HL-60/S4 treated with retinoic acid at 250 ng/mL for 4 days and 3 days (cell line): ENCODE results near the gene CEP128.

Experiments
- in situ Hi-C: fragments of 300-500 bp; cut with MboI; formaldehyde crosslinking; loops from 2 replicates; pipeline ENCODE4 v1.7.0; 2022; ENCODE audit warnings: low sequenced_read_pairs

CEP128 gene

DNA sequence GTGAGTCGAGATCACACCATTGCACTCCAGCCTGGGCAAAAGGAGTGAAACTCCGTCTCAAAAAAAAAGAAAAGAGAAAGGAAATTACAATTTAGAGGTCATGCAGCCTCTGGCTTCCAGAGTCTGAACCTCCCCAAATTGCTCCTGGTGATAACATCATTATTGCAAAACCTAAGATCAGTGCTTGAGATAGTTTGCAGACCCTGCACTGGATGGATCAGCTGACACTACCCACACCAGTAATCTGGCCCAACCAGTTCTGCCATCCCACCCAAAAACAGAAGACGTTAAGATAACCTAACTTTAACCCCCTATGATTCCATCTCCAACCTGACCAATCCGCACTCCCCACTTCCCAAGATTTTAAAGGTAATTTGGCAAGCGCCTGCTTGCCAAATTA, 376.5 kb downstream of the CEP128 start:
- in situ Hi-C loops = no loop called here

DNA sequence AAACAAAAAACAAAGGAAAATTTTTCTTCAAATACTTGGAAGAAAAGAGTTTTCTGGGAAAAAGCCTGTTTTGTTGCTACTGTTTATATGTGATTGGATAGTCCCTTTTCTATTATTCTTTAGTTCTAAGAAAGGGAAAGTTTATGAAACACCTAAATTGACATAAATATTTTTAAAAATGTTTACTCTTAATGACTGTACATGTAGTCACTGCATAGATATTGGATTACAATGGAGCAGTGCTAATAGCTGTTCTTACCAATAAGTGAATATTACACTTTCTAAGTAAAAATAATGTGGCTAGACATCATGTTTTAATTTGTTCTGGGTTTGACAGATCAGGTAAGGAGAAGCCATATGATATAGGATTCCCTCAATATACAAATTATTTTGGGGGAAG, 377.5 kb downstream of the CEP128 start:
- in situ Hi-C loops = no loop called here

DNA sequence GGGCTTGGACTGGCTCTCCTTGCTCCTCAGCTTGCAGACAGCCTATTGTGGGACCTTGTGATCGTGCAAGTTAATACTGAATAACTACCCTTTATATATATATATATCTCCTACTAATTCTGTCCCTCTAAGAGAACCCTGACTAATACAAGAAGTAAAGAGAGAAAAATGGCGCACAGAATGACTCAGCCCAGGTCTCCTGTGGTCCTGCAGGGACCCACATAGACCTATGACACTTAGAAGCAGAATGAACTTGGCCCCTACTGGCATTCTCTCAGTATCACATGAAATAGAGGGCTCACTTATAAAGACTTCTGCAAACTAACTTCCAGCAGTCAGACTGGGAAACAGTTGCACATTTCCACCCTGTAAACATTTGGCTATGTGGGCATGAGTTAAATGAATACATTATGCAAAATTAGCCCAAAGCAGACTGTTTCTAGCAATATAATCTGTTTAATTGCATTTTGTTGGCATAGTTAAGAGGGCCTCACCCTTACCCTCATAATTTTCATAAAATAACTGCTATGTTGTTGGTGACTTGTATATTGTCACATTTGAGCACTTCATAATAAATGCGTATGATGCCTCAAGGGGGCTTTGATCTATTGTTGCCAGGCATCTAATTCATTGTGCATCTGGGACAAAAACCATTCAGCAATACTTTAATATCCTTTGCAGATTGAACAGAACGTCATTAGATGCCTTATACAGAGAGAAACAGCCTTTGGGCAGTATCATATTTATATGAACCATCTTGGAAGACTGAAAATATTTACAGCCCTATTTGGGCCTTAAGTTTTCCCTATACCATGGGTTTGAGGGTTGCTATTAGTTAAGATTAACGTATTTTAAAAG, 380.5 kb downstream of the CEP128 start:
- in situ Hi-C loops = no loop called here

DNA sequence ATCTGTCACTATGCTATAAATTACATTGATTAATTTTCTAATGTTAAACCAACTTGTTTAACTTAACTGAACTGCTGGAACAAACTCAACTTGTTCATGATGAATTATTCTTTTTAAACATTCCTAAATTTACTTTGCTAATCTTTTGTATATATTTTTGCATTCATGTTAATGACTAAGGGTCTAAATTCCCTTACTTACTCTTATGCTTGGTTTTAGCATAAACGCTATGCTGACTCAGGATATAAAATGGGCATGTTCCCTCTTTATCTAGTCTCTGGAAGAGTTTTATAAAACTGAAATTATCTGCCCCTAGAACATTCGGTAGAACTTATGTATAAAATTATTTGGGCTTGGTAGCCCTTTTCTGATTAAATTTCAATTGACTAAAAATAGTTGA, 387.4 kb downstream of the CEP128 start:
- in situ Hi-C loops = no loop called here

DNA sequence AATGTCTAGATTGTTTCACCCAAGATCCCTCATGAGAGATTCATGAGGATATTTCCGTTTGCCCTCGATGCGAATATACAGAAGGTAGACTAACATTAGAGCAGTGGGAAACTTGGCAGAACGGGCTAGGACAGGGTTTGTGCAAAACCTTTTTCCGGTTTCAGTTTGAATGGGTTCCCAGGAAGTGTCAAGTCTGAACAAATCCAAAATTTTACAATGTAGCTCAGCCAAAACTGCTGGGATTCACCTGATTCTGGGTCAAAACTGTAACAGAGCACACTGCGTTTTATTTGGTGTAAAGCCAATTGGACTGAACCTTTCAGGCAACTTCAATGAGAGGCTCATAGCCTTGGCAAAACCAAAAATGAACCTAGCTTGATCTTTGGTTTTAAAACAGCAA, 392.4 kb downstream of the CEP128 start:
- in situ Hi-C loops = no loop called here

DNA sequence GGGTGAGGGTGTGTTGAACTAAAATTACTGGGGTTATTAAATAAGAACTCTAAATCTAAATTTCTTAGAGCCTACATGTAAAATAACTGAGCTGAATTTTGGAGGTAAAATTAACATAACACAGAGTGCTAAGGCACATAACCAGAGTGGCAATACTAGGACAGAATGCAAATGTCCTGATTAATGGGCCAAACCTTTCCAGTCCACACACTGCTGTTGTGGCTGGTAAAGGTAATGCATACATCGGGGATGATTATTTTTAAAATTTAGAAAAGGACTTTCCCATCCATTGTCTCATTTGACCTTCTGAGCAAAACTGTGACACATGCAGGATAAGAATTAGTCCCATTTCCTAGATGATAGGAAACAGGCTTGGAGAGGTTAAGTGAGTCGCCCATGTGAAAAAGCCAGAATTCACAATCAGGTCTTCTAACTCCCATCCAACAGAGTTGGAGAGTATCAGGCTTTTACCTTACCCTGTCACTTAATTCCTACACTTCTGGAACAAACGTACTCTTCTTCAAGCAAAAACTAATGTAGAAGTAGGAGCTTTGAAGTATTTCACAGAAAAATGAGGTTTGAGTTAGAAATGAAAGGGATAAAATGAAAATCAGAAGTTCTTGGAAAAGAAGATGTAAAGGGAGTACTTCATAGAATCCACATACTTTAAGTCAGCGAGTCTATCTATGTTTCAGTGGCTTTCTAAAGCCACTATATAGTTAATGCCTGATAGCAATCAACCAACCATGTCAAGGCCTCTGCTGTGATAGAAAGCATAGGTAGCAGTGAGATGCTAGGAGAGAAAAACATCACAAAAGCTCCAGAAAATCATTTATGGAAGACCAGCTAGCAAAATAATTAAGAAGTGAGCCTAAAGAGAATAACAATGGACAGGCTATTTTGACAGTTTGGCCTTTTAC, 395.3 kb downstream of the CEP128 start:
- in situ Hi-C loops = no loop called here

DNA sequence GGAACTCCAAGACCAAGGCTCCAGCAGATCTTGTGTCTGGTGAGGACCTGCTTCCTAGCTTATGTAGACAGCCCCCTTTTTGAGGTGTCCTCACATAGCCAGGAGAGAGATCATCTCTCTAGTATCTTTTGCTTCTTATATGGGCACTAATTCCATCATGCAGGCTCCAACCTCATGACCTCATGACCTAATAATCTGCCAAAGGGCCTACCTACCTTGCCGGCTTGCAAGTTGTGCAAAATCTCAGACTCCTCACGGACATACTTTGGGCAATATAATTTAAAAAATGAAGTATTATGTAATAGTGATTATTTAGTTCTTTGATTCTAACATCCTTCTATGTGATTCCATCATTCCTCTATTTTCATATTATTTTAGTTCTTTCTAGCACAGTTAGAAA, 397.2 kb downstream of the CEP128 start:
- in situ Hi-C loops = no loop called here

DNA sequence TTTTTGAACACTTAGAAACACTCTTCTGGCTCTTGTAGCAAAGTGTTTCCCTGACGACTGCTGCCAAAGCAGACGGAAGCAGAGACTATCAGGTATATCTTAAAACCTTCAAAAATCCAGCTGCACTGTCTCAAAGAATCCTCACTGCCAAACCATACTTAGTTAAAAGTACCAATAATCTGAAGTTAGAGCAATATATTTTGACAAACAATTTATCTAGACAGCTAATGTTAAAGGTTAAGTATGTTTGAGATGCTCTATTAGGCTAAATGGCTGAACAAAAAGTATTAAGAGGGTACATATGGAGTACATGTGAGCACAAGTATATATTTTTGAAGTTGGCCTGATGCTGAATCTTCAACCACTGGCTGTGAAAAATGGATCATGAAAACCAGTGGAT, 398.3 kb downstream of the CEP128 start:
- in situ Hi-C loops = no loop called here

DNA sequence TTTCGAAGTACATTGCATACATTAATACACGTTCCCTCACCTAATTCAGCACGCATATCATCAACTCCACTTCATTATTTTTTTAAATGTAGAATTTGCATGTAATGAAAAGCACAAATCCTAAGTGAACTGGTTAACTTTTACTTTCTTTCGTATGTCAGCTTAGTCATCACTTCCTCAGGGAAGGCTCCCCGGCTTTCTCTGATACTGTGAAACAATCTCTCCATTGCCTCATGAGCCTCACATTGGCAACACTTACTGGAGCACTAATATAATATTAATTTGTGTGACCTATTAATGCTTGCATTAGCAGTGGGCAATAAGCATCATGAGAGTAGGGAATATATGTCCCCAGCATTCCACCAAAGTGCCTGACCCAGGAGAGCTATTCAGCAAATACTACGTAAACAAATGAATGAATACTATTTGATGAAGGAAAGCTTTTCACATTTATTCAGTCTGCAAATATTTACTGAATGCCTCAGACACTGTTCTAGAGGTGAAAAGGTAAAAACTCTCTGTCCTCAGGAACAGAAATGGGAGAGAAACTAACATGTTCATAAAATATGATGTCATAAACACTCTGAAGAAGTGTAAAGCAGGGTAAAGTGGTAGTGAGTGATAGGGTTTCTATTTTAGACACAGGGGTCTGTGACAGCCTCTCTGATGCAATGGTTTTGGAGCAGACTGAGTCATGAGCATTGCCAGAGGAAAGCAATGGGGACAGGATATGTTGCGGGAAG, 402.7 kb downstream of the CEP128 start:
- in situ Hi-C loops = no loop called here

DNA sequence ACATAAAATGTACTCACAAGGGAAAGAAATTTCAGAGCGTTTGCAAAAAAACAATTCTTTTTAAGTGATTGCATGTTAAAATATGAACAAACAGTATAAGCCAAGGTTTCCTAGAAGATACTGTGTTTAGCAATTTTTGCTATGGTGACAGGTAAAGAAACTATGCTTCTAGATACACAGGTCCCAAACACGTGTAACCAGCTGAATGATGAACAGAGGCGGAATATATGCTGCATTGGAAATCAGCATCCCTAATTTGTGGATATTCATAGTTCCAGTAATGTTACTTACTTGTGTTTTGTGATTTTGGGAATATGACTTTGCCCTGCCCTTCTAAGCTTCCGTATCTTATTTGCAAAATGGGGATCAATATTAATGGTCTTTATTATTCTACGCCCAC, 403.9 kb downstream of the CEP128 start:
- in situ Hi-C loops = no loop called here

DNA sequence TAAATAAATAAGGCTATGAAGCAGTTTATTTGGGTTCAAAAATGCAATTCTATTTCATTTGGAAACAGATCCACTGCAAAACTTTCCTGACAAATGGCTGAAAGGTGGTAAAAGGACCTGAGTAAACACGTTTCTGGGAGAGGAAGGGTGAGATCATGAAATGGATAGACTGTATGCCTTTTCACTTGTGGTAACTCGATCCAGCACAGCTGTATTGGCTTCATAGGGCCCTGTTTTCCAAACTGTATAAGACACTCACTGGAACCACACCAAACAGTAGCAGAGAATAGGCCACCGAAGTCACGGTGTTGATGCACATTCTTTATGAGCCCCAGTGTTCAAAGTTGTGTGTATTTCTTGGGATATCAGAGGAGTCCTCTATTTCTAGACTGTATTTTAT, 405.1 kb downstream of the CEP128 start:
- in situ Hi-C loops = no loop called here

DNA sequence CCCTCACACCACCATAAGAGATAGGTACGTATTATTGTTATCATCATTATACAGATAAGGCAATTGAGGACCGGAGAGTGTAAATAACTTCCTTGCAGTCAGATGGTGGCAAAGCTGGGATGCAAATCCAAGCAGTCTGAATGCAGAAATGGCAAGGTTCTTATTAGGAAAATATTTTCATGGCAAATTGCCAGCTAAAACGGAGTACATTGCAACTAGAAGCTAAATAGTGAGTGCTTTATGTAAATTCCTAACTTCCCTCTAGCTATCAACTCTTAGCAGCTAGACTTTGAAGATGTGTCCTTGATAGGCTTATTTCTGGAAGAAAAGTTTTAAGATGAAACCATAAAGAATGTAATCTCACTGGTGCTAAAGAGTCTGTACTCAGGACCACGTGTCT, 406.4 kb downstream of the CEP128 start:
- in situ Hi-C loops = no loop called here

DNA sequence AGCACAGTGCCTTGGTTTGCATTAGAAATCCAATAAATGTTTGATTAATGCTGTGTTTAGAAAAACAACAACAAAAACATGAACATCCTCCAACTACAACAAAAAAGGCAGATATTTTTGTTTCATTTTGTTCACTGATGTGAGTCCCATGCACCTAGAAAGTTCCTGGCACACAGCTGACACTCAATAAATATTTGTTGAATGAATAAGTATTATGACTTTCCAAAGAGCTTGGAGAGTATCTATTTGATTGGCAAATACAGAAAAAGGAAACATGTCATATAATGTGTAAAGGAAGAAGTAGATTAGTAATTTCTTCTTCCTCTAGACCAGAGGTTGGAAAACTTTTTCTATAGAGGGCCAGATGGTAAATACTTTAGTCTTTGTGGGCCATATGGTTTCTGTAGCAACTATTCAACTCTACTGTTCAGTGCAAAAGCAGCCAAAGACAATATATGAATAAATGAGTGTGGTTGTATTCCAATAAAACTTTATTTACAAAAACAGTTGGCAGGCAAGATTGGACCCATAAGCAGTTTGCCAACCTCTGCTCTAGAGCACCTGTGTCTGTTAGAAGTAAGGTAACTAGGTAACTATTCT, 417.9 kb downstream of the CEP128 start:
- in situ Hi-C loops = no loop called here

DNA sequence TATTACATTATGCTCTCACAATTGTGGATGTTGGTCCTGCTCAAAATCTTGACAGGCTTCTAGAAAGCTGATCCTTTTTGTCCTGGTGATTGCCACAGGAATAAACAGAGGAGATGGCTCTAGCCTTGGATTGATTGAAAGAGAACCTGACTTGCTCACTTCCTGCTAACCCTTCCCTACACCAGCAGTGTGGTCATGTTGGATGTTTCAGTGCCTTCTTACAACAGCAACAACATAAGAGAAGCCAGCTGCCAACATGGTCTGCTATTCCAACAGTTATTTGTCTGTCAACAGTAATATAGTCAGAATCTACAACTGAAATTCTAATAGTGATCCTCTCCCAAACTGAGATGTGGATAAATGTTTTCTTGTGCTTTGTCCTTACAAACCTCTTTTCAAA, 418.6 kb downstream of the CEP128 start:
- in situ Hi-C loops = no loop called here

DNA sequence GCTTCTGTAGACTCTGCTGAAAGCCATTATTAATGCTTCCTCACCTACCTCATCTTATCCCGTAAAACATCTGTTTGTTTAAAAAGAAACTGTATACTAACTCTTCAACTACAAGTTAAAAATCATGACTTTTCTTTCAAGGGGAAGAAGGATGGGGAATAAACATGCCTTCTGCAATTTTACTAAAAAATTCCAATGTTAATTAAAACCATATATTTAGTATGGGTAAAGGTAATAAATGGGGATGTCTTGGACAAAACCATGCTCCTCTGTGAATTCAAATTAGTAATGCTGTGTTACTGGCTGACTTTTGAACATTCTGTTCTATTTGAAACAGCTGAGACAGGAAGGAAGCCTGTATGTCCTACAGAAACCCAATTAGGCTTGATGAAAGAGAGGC, 419.1 kb downstream of the CEP128 start:
- in situ Hi-C loops = no loop called here

DNA sequence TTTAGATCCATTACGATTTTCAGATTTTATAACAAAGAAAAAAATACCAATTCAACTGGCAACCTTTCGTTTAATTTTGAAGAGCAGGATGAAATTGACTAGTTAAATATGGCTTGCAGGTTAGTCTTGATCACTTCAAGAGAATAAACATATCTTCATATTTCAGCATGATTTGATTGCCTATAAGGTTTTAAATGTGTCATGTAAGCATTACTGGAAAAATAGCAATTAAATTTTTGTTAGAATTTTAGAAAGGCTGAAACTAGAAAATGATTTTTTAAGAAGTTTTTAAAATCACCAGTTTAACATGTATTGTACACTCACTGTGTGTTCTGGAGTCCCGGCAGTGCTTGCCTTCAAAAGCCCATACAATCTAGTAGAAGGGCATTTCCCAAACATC, 420.1 kb downstream of the CEP128 start:
- in situ Hi-C loops = no loop called here

DNA sequence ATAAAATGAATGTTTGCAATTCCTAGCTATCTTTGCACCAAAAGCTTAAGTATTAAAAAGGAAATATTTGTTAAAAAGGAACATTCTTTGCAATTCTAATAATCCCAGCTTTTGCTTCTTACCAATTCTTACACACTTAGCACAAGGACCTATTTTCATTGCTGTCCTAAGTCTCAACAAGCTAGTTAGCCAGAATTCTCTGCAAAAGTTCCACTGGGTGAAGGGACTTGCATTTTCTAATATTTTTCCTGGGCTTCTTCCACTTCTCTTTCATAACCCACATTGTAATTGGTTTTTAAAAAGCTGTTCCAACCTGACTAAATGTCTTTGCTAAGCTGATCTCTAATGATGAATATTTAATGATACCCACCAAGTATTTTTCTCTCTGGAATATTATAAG, 422.5 kb downstream of the CEP128 start:
- in situ Hi-C loops = no loop called here

DNA sequence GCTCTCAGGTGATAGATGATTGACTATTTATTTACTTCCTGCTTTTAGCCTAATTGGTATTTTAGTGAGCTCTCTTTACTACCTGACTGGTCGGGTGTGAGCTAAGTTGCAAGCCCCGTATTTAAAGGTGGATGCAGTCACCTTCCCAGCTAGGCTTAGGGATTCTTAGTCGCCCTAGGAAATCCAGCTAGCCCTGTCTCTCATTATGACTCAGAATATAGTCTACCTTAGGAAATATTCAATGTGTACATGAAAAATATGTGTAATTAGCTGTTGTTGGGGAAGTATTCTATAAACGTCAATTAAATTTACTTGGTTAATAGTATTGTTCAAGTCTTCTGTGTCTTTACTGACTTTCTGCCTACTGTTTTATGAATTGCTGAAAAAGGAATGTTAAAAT, 423.4 kb downstream of the CEP128 start:
- in situ Hi-C loops = no loop called here

DNA sequence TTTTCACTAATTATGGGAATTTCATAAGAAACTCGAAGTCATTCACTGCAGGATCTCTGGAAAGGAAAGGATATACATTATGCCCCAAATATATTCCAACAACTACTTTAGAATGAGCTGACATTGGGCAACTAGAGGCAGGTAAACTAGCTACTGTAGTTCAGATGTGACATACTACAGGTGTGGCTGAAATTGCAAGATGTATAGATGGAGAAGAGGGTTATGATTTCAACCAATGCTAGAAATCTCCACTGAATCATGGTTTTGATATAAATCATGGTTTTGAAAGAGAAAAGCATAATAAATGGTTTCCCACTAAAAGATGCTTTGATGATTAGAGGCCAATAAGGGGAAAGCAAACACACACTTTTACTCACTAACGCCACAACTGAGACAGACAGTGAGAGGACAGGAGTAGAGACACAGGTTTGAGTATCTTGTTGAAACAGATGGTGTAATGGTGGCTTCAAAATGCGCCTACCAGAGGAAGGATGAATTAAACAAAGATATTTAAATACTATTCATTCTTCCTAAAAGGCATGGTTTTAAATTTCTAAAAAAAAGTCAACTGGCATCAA, 434.2 kb downstream of the CEP128 start:
- in situ Hi-C loops = no loop called here

DNA sequence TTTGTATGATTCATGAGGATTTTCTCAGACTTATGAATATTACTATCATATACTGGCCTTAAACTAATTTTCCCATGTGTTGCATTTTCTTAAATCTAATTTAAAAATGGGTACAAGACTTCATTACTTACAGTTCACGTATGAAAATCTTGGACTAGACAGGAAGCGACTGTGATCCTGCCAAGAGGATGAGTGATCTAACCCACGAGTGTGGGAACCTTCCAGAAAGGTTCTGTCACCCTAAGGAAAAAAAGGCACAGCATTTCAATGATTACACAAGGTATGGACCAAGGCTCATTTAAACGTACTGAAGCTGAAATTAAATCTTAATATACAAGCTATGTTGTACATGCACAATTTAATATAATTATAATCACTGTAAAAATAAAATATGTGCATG, 436.8 kb downstream of the CEP128 start:
- in situ Hi-C loops = no loop called here

DNA sequence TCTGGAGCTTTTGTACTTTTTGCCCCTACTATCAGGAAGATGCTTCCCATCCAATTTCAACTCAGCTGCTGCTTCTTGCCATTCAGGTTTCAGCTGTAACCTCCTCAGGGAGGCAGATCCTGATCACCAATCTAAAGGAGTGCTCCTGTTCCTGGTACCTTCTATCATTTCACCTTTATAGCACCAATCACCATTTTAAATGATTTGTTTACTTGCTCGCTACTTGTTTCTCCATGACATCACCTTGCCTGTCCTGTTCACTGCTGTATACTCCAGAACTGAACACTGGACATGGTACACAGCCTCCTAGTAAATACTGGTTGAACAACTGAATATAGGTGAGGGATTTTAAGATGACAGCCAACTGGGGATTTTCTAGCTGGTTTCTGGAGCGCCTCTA, 443.0 kb downstream of the CEP128 start:
- in situ Hi-C loops = no loop called here
